ENCODE data around the gene SLC25A26.

- TF ChIP-seq CTCF (IDR thresholded peaks at IDR 0.05) (no peak), POLR2A (IDR thresholded peaks at IDR 0.05) (no peak)
These were observed 179.8 kb downstream of the SLC25A26 start for GRCh38 chr3:66400411-66401156.

All from body of pancreas (tissue), 4 donors.